C4-2B (cell line): ENCODE data around the gene GJC2.

ENCODE experiments used
- ZFX ChIP-seq: fragments of 450-650 bp; IDR thresholded peaks from 2 replicates; pipeline ENCODE4 v1.6.1; 2017
- TF ChIP-seq, protein P1 (sequence below): fragments of 450-650 bp; conservative IDR thresholded peaks from 2 replicates; pipeline ENCODE4 v1.5.1; 2017; ENCODE audit warnings: mild to moderate bottlenecking

DNA sequence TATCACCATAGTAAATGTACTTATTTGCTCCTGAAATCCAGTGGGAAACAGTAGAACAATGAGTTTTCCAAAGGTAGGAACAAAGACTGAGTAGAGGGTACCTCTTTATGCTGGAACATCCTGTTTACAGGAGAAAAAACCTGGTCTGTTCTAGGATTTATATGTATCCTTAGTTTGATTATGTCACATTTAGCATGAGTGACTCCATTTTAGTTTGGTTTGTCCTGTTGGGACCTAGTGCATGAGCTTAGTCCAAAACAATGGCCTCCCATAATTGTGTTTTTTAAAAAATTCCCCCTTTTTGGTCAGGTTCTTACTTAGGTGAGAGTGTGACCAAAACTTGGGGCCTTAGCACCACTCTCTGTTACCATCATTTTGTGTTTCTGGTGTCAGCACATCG lies 37.1 kb upstream of the GJC2 start:
- TF ChIP-seq, protein P1, sequence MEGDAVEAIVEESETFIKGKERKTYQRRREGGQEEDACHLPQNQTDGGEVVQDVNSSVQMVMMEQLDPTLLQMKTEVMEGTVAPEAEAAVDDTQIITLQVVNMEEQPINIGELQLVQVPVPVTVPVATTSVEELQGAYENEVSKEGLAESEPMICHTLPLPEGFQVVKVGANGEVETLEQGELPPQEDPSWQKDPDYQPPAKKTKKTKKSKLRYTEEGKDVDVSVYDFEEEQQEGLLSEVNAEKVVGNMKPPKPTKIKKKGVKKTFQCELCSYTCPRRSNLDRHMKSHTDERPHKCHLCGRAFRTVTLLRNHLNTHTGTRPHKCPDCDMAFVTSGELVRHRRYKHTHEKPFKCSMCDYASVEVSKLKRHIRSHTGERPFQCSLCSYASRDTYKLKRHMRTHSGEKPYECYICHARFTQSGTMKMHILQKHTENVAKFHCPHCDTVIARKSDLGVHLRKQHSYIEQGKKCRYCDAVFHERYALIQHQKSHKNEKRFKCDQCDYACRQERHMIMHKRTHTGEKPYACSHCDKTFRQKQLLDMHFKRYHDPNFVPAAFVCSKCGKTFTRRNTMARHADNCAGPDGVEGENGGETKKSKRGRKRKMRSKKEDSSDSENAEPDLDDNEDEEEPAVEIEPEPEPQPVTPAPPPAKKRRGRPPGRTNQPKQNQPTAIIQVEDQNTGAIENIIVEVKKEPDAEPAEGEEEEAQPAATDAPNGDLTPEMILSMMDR, result no peak
- no peak for TF ChIP-seq ZFX
